GM12864 (cell line): ENCODE results near the gene PCBP3.

Source experiments
- DNase-seq: peaks from one replicate; pipeline ENCODE4 v3.0.0-alpha.2; 2011; ENCODE audit warnings: low read depth
- H3K4me3 ChIP-seq: 2 replicates; pipeline ENCODE4 v1.5.1; 2011; ENCODE audit warnings: mild to moderate bottlenecking, low read depth, low read length, control low read depth
- CTCF ChIP-seq: IDR thresholded peaks from 2 replicates; pipeline ENCODE4 v1.5.1; 2011; ENCODE audit warnings: low read depth, mild to moderate bottlenecking, moderate library complexity, low read length, control low read depth, inconsistent platforms; ENCODE audit errors: missing control alignments

PCBP3 gene

GRCh38 chr21:45872902-45873301 is 229.4 kb downstream of the PCBP3 start:
- no peak overlapping the region for H3K4me3 ChIP-seq
- DNase-seq = no peak
- TF ChIP-seq CTCF = no peak

- H3K4me3 ChIP-seq = no peak overlapping the region
- no peak for TF ChIP-seq CTCF
- no peak for DNase-seq
Observed at GRCh38 chr21:45873418-45873817, 229.9 kb downstream of the PCBP3 start.

- no peak for TF ChIP-seq CTCF
Observed at GRCh38 chr21:45873866-45874265, 230.3 kb downstream of the PCBP3 start.

GRCh38 chr21:45874716-45875415 is 231.3 kb downstream of the PCBP3 start:
- TF ChIP-seq CTCF = no peak
- DNase-seq = no peak

More at GRCh38 chr21:45873866-45874265, 230.3 kb downstream of the PCBP3 start:
- H3K4me3 ChIP-seq = no peak overlapping the region
- no peak for DNase-seq

GRCh38 chr21:45875416-45875760 is 231.9 kb downstream of the PCBP3 start:
- no peak for TF ChIP-seq CTCF
- no peak overlapping the region for H3K4me3 ChIP-seq
- DNase-seq = no peak

More at GRCh38 chr21:45874716-45875415, 231.3 kb downstream of the PCBP3 start:
- H3K4me3 ChIP-seq = no peak overlapping the region

- H3K4me3 ChIP-seq = no peak overlapping the region
- TF ChIP-seq CTCF = no peak
- no peak for DNase-seq
Observed at GRCh38 chr21:45875881-45876280, 232.4 kb downstream of the PCBP3 start.
